ENCODE measurements around the gene ZNF587B.
"Not testable (repeated sequence)": the region's sequence is repeated elsewhere in the genome, so short reads cannot be mapped to it uniquely, and the experiment has no call there.

ZNF587B gene

DNA sequence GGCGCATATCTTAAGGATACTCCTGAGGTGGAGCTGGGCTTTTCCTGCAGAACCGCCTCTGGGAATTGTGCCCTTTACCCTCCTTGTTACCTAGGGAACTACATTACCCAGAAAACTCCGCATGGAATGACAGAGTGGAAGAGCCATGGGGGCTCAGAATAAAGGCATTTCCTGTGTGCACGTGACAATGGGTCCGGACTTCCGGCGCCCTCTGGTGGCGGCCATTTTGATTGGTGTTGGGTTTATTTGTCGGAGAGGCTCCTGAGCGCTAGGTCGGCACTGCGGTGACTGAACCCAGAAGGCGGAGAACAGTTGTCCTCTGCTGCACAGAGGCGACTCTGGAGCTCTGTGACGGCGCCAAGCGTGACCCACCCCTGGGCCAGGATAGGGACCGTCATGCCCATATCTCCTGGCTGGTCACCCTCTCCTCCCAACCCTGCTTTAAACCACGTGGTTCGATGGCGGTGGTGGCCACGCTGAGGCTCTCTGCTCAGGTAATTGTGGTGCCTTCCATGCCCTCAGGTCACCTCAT lies at the start of gene ZNF587B:
ZNF587B (plus strand) TSS at position 229 of the 532 bp plus-strand sequence; CDS start at position 459, 230 bp downstream.
- peaks cover 6% of the 10 kb centered on the region; the same call in 1 of the 2 replicates for H3K4me1 ChIP-seq (ENCODE audit: insufficient read depth, low read length)
- no peaks in the 10 kb centered on the region for H3K9me3 ChIP-seq (ENCODE audit: control insufficient read depth, insufficient read depth, low read length)
- H3K36me3 ChIP-seq (ENCODE audit: insufficient read depth, low read length): peaks cover 6% of the 10 kb centered on the region; the same call in 1 of the 2 replicates
- H3K9ac ChIP-seq (ENCODE audit: low read depth, low read length): peak within 1 kb of the TSS; percentile 99

DNA sequence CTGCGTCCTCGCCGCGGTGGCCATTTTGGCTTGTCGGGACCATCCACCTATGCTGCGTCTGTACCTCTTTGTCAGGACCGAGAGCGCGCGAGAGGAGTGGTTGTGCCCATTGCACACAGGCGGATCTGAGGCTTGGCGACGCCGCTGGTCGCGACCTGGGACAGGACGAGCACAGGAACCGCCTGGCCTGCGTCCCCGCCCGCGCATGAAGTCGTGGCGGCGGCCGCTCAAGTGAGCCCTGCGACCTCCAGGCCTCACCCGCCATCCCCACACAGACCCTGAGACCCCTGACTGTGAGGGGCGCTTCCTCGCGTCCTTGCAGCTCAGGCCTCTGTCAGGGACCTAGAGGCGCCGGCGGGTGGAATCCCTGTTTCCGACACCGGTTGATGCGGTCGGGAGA lies 43.8 kb upstream of the ZNF587B start:
- no peaks in the 10 kb centered on the region; the same call in 1 of the 2 replicates for H3K36me3 ChIP-seq (ENCODE audit: insufficient read depth, low read length)
- peaks cover under 1% of the 10 kb centered on the region; the same call in 1 of the 2 replicates for H3K9me3 ChIP-seq (ENCODE audit: control insufficient read depth, insufficient read depth, low read length)
- H3K4me1 ChIP-seq (ENCODE audit: insufficient read depth, low read length): no peaks in the 10 kb centered on the region
- H3K9ac ChIP-seq (ENCODE audit: low read depth, low read length): no peak overlapping the region

DNA sequence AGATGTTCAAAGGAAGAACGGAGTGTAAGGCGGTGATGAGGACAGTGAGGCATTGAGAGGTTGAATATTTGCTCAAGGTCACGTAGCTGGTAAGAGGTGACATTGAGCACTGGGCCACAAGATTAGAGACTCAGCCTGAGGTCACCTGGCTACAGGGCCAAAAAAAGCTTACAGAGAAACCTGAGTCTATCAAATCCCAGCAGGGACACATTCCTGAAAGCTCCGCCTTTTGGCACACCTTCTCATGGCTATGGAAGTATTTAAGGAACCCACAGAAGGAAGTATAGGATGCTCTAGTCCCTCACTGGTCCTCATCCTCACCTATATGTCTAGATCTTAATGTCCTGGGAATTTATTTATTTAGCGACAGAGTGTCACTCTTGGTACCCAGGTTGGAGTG lies 43.2 kb upstream of the ZNF587B start:
- Histone ChIP-seq H3K4me1 (ENCODE audit: insufficient read depth, low read length) (no peaks in the 10 kb centered on the region), H3K36me3 (ENCODE audit: insufficient read depth, low read length) (peaks cover under 1% of the 10 kb centered on the region; the same call in 1 of the 2 replicates), H3K9me3 (ENCODE audit: control insufficient read depth, insufficient read depth, low read length) (no peaks in the 10 kb centered on the region), H3K9ac (ENCODE audit: low read depth, low read length) (no peak overlapping the region)

DNA sequence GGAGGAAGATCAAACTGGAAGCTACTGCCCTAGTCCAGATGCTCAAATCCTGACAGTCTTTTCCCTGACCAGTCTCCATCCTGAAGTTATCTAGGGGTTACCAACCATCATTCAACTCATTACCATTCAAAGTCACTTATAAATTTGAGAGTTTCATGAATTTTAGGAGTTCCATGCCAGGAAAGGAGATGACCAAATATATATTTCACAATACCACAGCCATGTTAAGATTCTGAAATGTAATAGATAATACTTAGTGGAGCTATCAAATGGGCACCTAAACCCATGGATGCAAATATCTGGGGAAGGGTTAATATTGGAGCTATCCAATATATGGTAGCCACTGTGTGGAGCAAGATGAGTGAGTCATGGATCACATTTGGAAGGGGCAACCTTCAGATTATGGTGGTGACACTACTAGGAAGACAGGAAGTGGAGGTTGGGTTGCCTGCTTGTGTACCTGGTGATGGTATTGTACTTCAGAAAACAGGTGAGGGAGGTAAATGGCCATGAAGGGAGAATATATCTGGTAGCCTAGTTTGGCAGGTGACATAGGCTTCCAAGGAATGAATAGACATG lies 41.9 kb upstream of the ZNF587B start:
- Histone ChIP-seq H3K9me3 (ENCODE audit: control insufficient read depth, insufficient read depth, low read length) (no peaks in the 10 kb centered on the region), H3K4me1 (ENCODE audit: insufficient read depth, low read length) (no peaks in the 10 kb centered on the region), H3K36me3 (ENCODE audit: insufficient read depth, low read length) (peaks cover 4% of the 10 kb centered on the region; the same call in 1 of the 2 replicates), H3K9ac (ENCODE audit: low read depth, low read length) (no peak overlapping the region)

DNA sequence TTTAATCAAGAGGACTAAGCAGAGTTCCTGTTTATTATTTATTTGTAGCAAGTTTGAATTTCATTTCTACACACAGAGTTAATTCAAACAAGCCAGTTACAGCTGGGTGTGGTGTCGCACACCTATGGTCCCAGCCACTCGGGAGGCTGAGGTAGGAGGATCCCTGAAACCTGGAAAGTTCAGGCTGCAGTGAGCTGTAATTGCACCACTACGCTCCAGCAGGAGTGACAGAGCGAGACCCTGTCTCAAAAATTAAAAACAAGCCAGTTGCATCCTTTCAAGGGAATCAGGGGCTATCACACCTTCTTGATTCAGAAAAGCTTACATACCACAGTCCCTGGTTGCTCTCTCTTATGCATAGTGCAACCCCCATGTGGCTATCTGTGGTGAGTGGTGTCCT lies 40.8 kb upstream of the ZNF587B start:
- H3K9me3 ChIP-seq (ENCODE audit: control insufficient read depth, insufficient read depth, low read length): no peaks in the 10 kb centered on the region
- H3K36me3 ChIP-seq (ENCODE audit: insufficient read depth, low read length): peaks cover 4% of the 10 kb centered on the region; the same call in 1 of the 2 replicates
- H3K4me1 ChIP-seq (ENCODE audit: insufficient read depth, low read length): no peaks in the 10 kb centered on the region
- H3K9ac ChIP-seq (ENCODE audit: low read depth, low read length): no peak overlapping the region

DNA sequence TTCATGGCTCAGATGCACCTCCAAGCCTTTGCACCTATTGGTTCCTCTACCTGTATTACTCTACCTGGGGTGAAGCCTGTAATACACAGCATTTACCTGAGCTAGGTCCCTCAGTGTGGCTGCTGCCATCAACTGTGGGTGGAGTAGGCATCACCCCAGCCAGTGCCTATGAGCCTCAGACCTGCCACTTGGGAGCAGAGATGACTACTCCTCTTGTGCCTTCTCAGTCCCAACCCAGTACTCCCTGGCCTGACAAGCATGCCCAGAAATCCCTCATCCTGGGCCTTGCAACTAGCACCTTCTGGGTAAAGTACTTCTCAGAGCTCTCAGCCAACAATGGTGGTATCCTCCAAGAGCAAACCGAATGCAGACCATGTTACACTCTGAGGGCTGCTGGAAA lies 33.5 kb upstream of the ZNF587B start:
- H3K36me3 ChIP-seq (ENCODE audit: insufficient read depth, low read length); H3K9me3 ChIP-seq (ENCODE audit: control insufficient read depth, insufficient read depth, low read length): not testable (repeated sequence)

DNA sequence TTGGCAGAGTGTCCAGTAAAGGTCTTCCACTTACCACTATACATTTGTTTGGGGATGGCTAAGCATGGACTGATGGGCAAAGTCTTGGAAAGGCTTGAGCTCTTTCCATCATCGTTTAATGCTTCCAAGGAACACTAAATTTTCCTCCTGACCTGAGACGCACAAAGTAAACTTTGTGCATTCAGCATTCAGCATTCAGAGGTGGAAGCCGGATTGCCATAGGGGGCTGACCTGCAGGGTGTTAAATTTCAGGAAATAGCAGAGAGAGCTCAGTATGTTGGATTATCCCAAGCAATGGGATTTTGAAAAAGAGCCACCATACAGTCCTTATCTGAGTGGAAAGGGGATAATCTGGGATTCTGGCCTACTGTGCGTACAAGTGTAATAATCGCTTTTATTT lies 29.4 kb upstream of the ZNF587B start:
- Histone ChIP-seq H3K4me1 (ENCODE audit: insufficient read depth, low read length) (peaks cover 38% of the 10 kb centered on the region), H3K9me3 (ENCODE audit: control insufficient read depth, insufficient read depth, low read length) (no peaks in the 10 kb centered on the region), H3K36me3 (ENCODE audit: insufficient read depth, low read length) (0 out of 2 replicates have a peak, but pooled peaks cover 1% of the 10 kb centered on the region), H3K9ac (ENCODE audit: low read depth, low read length) (no peak overlapping the region; the same call in 1 of the 2 replicates)

More for the DNA sequence above, 33.5 kb upstream of the ZNF587B start:
- H3K9ac ChIP-seq (ENCODE audit: low read depth, low read length): not testable (repeated sequence)
- H3K4me1 ChIP-seq (ENCODE audit: insufficient read depth, low read length): peaks cover 23% of the 10 kb centered on the region

DNA sequence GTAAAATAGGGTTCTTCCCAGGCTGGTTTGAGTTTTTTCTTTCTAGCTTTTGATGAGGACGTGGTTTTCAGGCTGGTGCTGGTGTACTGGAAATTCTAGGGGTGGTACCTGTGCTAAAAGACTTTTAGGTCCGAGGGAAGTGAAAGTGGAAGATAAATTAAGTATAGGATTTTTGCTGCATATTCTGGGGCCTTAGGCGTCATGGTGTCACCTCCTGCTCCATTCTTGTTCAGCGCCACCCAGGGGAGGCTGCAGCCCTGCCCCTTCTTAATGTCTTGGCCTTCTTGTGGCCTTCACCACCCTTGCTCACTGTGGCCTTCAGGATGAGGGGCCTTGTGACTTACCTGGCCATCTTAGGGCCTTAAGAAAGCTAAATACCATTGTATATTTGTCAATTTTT lies 27.8 kb upstream of the ZNF587B start:
- Histone ChIP-seq H3K4me1 (ENCODE audit: insufficient read depth, low read length) (peaks cover 40% of the 10 kb centered on the region), H3K9ac (ENCODE audit: low read depth, low read length) (peak overlapping the region; percentile 17), H3K9me3 (ENCODE audit: control insufficient read depth, insufficient read depth, low read length) (no peaks in the 10 kb centered on the region), H3K36me3 (ENCODE audit: insufficient read depth, low read length) (0 out of 2 replicates have a peak, but pooled peaks cover 5% of the 10 kb centered on the region)

DNA sequence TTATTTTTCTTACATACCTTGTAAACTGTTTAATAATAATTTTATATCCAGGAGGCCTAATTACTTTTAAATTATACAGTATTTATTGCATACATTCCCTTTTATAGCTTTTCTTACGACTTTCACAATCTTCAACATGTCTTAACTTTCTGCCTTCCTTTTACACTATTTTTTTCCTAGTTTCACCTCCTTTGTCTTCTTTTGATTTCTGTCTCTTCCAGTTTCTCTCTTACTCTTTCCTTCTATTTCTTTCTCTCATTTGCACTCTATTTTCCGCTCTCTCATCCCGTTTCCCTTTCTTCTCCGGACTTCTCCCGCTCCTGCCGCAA lies 26.9 kb upstream of the ZNF587B start:
- Histone ChIP-seq H3K36me3 (ENCODE audit: insufficient read depth, low read length) (peaks cover 7% of the 10 kb centered on the region; the same call in 1 of the 2 replicates), H3K9me3 (ENCODE audit: control insufficient read depth, insufficient read depth, low read length) (no peaks in the 10 kb centered on the region), H3K9ac (ENCODE audit: low read depth, low read length) (peak overlapping the region; percentile 97), H3K4me1 (ENCODE audit: insufficient read depth, low read length) (peaks cover 40% of the 10 kb centered on the region)

DNA sequence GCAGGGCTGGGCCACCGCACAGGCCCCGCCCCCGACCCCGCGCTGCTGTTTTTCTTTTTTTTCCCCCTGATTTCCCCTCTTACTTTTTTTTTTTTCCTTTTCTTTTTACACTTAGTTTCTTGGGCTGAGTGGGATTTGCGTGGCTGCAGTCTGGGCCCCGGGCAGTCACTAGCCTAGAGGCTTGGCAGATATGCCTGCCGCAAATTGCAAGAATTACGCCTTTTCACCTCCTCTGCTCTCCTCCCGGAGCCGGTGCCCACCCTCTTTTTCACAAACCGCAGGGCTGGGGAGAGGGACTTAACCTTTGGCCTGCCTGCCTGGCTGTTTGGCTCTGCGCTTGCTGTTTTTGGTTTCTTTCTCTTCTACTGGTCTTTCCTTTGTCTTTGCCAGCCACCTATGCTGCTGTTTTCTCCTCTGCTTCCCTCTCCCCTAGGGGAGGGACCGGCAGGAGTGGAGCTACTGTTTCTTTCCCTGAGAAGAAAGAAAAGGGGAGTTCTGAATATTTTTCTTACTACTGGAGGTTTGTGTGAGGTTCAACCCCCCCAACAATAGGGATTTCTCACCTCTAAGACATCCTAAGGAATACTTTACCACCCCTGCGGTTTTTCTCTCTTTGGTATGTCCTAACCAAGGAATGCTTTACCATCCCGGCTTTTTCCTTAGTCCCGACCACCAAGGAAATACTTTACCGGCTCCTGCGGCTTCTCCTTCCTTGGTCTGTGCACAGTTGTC lies 26.3 kb upstream of the ZNF587B start:
- peak overlapping the region; percentile 97 for H3K9ac ChIP-seq (ENCODE audit: low read depth, low read length)

DNA sequence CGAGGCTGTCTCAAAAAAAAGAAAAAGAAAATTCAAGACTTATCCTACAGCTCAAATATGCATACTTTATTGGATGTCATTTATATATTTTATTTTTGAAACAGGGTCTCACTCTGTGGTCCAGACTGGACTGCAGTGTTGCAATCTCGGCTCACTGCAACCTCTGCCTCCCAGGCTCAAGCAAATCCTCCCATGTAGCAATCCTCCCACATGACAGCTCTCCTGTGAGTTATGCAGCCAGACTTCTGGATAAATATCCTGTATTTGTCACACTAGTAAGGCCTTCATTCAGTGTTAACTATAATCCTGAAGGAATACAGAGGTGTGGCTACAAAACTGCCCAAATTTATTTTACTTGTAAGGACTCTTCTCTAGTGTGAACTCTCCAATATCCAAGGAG lies 22.6 kb upstream of the ZNF587B start:
- Histone ChIP-seq H3K36me3 (ENCODE audit: insufficient read depth, low read length) (peaks cover 11% of the 10 kb centered on the region), H3K9ac (ENCODE audit: low read depth, low read length) (no peak overlapping the region), H3K4me1 (ENCODE audit: insufficient read depth, low read length) (peaks cover 8% of the 10 kb centered on the region), H3K9me3 (ENCODE audit: control insufficient read depth, insufficient read depth, low read length) (no peaks in the 10 kb centered on the region)

More for the DNA sequence above, 26.3 kb upstream of the ZNF587B start:
- Histone ChIP-seq H3K9me3 (ENCODE audit: control insufficient read depth, insufficient read depth, low read length) (no peaks in the 10 kb centered on the region), H3K36me3 (ENCODE audit: insufficient read depth, low read length) (peaks cover 7% of the 10 kb centered on the region; the same call in 1 of the 2 replicates), H3K4me1 (ENCODE audit: insufficient read depth, low read length) (peaks cover 36% of the 10 kb centered on the region)

DNA sequence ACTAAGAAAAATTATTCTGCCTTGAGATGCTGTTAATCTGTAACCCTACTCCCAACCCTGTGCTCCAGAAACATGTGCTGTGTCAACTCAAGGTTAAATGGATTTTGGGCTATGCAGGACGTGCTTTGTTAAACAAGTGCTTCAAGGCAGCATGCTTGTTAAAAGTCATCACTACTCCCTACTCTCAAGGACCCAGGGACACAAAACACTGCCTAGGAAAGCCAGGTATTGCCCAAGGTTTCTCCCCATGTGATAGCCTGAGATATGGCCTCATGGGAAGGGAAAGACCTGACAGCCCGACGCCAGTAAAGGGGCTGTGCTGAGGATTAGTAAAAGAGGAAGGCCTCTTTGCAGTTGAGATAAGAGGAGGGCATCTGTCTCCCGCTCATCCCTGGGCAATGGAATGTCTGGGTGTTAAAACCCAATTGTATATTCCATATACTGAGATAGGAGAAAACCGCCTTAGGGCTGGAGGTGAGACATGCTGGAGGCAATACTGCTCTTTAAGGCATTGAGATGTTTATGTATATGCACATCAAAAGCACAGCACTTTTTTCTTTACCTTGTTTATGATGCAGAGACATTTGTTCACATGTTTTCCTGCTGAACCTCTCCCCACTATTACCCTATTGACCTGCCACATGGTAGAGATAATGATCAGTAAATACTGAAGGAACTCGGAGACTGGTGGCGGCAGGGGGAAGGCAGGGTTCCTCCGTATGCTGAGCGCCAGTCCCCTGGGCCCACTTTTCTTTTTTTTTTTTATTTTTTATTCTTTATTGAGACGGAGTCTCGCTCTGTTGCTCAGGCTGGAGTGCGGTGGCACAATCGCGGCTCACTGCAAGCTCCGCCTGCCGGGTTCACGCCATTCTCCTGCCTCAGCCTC lies 19.4 kb upstream of the ZNF587B start:
- not testable (repeated sequence) for H3K9ac ChIP-seq (ENCODE audit: low read depth, low read length); H3K4me1 ChIP-seq (ENCODE audit: insufficient read depth, low read length); H3K9me3 ChIP-seq (ENCODE audit: control insufficient read depth, insufficient read depth, low read length)
- peaks cover 15% of the 10 kb centered on the region for H3K36me3 ChIP-seq (ENCODE audit: insufficient read depth, low read length)

DNA sequence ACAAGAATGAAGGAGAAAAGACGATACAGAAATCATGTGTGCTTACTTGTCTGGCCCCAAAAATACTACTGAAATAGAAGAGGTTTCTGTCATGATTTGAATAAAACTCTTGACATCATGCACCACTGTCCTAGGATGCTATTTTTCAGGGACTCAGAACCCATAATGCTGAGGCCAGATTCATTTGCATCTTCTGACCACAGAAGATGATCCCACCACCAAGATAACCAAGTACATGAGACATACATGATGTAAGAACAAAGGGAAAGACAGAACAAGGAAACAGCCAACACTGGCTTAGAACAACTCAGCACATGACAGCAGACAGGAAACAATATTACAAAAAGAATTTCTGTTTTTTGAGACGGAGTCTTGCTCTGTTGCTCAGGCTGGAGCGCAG lies 17.9 kb upstream of the ZNF587B start:
- Histone ChIP-seq H3K9me3 (ENCODE audit: control insufficient read depth, insufficient read depth, low read length) (no peaks in the 10 kb centered on the region), H3K4me1 (ENCODE audit: insufficient read depth, low read length) (no peaks in the 10 kb centered on the region), H3K36me3 (ENCODE audit: insufficient read depth, low read length) (peaks cover 11% of the 10 kb centered on the region), H3K9ac (ENCODE audit: low read depth, low read length) (no peak overlapping the region)
